Right lobe of liver (tissue), 6 donors: ENCODE results near the gene ECE1. TPM values are rescaled to one million over a fixed set of nuclear protein-coding genes. Genes with fewer than 3 reads are reported as not detected.

Source experiments
- ATAC-seq, 4 donors: fragments of 200-7000 bp; cut with Tn5 transposase; one replicate each; pipeline ENCODE4 v1.9.1; 2020; ENCODE audit warnings: mild to moderate bottlenecking in 4 of 4, moderate library complexity in 4 of 4
- DNase-seq, 3 donors: peaks; one replicate each; pipeline ENCODE4 v3.0.0-alpha.2; 2020
- H3K27ac ChIP-seq, 3 donors: fragments of 200-600 bp; one replicate each; pipeline ENCODE4 v1.8.0; 2022
- H3K27me3 ChIP-seq, 2 donors: fragments of 200-600 bp; one replicate each; pipeline ENCODE4 v1.8.0; 2022
- H3K36me3 ChIP-seq, 4 donors: fragments of 200-600 bp; sonication (generic) in 1 of 4; one replicate each; pipeline versions ENCODE4 v1.5.1 to v1.8.0; 2017 to 2022; ENCODE audit warnings: control low read depth in 1 of 4
- H3K4me1 ChIP-seq, 4 donors: fragments of 200-600 bp; sonication (generic) in 1 of 4; one replicate each; pipeline versions ENCODE4 v1.5.1 to v1.8.0; 2017 to 2022; ENCODE audit warnings: control low read depth in 1 of 4
- H3K4me3 ChIP-seq, 3 donors: fragments of 200-600 bp; one replicate each; pipeline ENCODE4 v1.8.0; 2022
- H3K9me3 ChIP-seq, 4 donors: fragments of 200-600 bp; sonication (generic) in 1 of 4; one replicate each; pipeline versions ENCODE4 v1.5.1 to v1.8.0; 2017 to 2022; ENCODE audit warnings: control low read depth in 1 of 4
- CTCF ChIP-seq, 4 donors: fragments of 200-600 bp in 3 of 4; fragments of 450-650 bp in 1 of 4; IDR thresholded peaks; one replicate each; pipeline versions ENCODE4 v1.5.1 to v1.8.0; 2016 to 2022; ENCODE audit warnings: antibody characterized with exemption in 4 of 4, mild to moderate bottlenecking in 2 of 4
- POLR2A ChIP-seq: fragments of 450-650 bp; IDR thresholded peaks from one replicate; pipeline ENCODE4 v1.6.1; 2017; ENCODE audit warnings: antibody characterized with exemption, mild to moderate bottlenecking
- WGBS: methylation state at CpG from one replicate; pipeline ENCODE4 v1.1.6; 2018; ENCODE audit warnings: low coverage, low lambda C conversion rate; ENCODE audit not compliant: insufficient coverage; ENCODE audit errors: missing lambda C conversion rate; 5-methylcytosine and 5-hydroxymethylcytosine counted together
- intact Hi-C, 2 donors: fragments of 100-400 bp; cut with DNase I; formaldehyde crosslinking; loops; one replicate each; pipeline versions ENCODE4 v1.11.2 to v1.14.1; 2022
- total RNA-seq, 6 experiments: library from RNA; depleted of rRNA in 2 of 6; stranded (reverse); fragments of >200 nt in 2 of 6; fragmentation: NEBNext Ultra II Directional in 3 of 6; extraction: Animal tissue kit (Norgen Biotek cat#: 25700) in 3 of 6; gene quantifications; one replicate each; pipeline versions ENCODE4 v1.1.0 to v1.2.4, GENCODE V29; 2016 to 2023
- donor health status: DM: no; HTN: yes; CAD: no.
- donor health status: DM: no; HTN: no; CAD: no.
- donor health status: DM: no; HTN: no; CAD: no.
- donor health status: DM: no; HTN: yes; CAD: no.
- donor health status: DM: no; HTN: yes; CAD: no.

The ECE1 gene
- total RNA-seq, 6 experiments from 2014 or later, result 39.7 to 61.3 (median 43.8) TPM

DNA sequence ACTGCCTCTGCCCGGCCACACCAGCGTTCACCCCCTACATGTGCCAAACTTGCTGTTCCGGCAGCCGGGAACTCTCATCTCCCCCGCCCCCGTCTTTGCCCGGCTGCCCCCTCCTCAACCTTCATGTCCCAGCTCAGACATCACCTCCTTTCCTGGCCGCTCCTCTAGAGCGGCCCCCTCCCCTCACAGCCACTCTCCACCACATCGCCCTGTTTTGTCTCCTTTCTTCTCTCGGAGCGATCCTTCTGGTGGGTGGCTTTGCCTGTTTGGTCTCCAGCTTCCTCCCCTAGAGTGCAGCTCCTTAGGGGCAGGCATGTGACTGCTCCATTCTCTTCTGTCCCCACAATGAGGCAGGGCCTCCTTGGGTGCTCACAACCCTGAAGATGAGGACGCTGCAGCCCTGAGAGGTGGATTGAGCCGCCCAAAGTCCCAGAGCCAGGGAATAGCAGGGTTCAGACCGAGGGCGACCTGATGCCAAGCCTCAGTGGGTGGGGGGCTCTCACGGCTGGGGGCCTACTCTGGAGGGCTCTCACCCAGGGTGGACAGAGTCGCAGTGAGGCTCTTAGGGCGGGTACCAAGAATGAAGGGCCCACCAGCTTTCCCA lies 44.9 kb upstream of the ECE1 start:
- peak in 2 of 3 donors; percentile 46 to 62 for DNase-seq
- WGBS, result 24% methylated on average over 10 of the region's 19 CpGs
- no peaks in the 10 kb centered on the region for H3K36me3 ChIP-seq
- H3K27ac ChIP-seq, result peak overlapping the region; percentile 85 to 97 (median 88)
- no peaks in the 10 kb centered on the region for H3K9me3 ChIP-seq
- H3K27me3 ChIP-seq, result no peaks in the 10 kb centered on the region
- intact Hi-C loops, result loop anchor here in 1 of 2 donors (10.0 kb wide), 1 partner anchor 70 kb away; no protein-coding TSS in a partner anchor
- TF ChIP-seq POLR2A (no peak), CTCF (IDR thresholded peaks at IDR 0.05) (no peak)
- H3K4me3 ChIP-seq, result peak overlapping the region in 1 of 3 donors; percentile 13
- peaks cover 0 to 96% (median 56%) of the 10 kb centered on the region in 4 donors for H3K4me1 ChIP-seq
- ATAC-seq, result no peak

DNA sequence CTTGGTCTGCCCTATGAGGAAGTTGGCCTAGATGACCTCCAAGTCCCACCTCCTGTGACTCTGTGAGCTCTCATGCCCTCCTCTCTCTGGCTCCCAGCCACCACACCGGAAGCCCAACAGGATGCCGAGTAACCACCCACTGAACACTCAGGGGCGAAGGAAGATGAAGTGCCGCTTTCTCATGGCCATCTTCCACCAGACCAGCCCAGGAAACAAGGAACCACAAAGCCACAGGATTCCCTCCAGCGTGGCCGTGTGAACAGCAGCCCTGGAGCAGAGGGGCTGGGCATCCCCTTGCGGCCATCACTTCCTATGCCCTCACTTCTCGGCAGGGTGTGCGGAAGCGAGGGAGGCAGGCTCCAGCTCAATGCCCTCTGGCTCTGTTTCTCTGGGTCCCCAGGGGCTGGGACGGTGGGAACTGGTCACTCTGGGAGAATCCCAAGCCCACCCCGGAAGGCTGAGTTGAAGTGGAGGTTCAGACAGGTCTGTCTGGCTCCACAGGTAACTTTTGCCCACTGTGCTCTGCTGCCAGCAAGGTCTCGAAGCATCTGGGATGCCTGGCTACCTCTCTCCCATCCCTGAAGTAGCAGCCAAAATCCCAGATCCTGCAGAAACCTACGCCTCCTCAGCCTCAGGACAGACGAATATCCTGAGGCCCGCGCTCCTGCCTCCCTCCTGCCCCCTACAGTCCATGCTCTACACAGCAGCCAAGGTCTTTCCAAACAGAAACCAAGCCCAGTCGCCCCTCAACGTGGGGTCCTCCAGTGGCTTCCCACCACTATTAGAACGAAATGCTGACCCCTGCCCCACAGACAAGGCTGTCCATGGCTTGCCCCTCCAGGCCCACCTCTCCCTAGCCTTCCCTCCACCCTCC lies 44.2 kb upstream of the ECE1 start:
- WGBS, result 5% methylated on average over 12 of the region's 20 CpGs
- H3K4me3 ChIP-seq, result peak overlapping the region in 1 of 3 donors; percentile 13
- intact Hi-C loops, result loop anchor here in 1 of 2 donors (10.0 kb wide), 1 partner anchor 70 kb away; no protein-coding TSS in a partner anchor

GRCh38 chr1:21333824-21334213 lies 43.6 kb upstream of the ECE1 start:
- no peak for ATAC-seq
- Histone ChIP-seq H3K4me3 (no peak overlapping the region), H3K4me1 (peaks cover 0 to 96% (median 53%) of the 10 kb centered on the region in 4 donors), H3K27ac (peak overlapping the region; percentile 47 to 97 (median 85)), H3K9me3 (no peaks in the 10 kb centered on the region), H3K36me3 (no peaks in the 10 kb centered on the region), H3K27me3 (no peaks in the 10 kb centered on the region)
- no peak for DNase-seq
- TF ChIP-seq CTCF (IDR thresholded peaks at IDR 0.05) (no peak), POLR2A (no peak)
- WGBS, result 100% methylated on average over 2 of the region's 5 CpGs
- intact Hi-C loops, result loop anchor here in 1 of 2 donors (10.0 kb wide), 1 partner anchor 69 kb away; no protein-coding TSS in a partner anchor

More for the DNA sequence above, 44.2 kb upstream of the ECE1 start:
- DNase-seq (peak; percentile 78 to 89 (median 79)), ATAC-seq (peak; percentile 1 to 21 (median 10))
- H3K4me1 ChIP-seq, result peaks cover 0 to 96% (median 54%) of the 10 kb centered on the region in 4 donors
- H3K27me3 ChIP-seq, result no peaks in the 10 kb centered on the region
- TF ChIP-seq CTCF (IDR thresholded peaks at IDR 0.05) (peak; percentile 62 to 83 (median 72)), POLR2A (no peak)
- H3K36me3 ChIP-seq, result no peaks in the 10 kb centered on the region
- no peaks in the 10 kb centered on the region for H3K9me3 ChIP-seq
- H3K27ac ChIP-seq, result peak overlapping the region; percentile 85 to 97 (median 88)

DNA sequence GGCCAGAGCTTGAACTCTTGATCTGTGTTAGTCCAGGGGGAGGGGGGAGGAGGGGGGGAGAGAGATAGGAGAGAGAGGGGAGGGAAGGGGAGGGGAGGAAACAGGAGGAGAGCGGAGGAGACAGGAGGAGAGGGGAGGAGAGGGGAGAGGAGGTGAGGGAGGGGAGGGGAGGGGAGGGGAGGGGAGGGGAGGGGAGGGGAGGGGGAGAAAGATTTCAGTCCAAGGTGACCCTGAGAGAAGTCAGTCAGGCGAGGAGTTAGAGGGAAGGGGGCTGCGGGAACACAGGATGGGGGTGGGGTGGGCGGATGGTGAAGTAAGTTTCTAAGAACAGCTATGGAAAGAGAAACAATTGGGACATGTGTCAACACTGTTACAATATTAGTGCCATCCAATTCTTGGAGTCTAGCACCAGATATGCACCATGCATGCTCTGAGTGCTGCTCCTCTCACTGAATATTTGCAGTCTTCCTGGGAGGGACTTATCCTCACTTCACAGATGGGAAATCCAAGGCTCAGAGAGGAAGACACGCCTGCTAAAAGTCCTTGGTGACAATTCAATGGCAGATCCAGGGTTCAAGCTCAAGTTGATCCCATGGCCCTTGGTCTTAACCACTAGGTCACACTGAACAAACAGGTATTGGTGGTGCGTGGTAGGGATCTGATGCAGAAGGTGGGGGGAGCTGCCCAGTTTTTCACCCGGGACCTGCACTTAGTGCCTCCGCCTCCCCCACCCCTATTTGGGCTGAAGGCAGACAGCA lies 42.5 kb upstream of the ECE1 start:
- intact Hi-C loops, result loop anchor here in 1 of 2 donors (10.0 kb wide), 1 partner anchor 68 kb away; no protein-coding TSS in a partner anchor
- Histone ChIP-seq H3K4me1 (peaks cover 0 to 94% (median 53%) of the 10 kb centered on the region in 4 donors), H3K36me3 (no peaks in the 10 kb centered on the region), H3K27me3 (no peaks in the 10 kb centered on the region), H3K9me3 (no peaks in the 10 kb centered on the region), H3K4me3 (no peak overlapping the region), H3K27ac (peak overlapping the region; percentile 3 to 97 (median 47))
- DNase-seq (no peak), ATAC-seq (peak; percentile 4 to 16 (median 10))
- WGBS, result no CpG with 5 or more reads among the region's 8 CpGs
- TF ChIP-seq CTCF (IDR thresholded peaks at IDR 0.05) (no peak), POLR2A (peak; percentile 58)
